Anterior cingulate cortex (tissue), 58 donors: ENCODE data around the gene ARCN1.
"Not testable (repeated sequence)": the region's sequence is repeated elsewhere in the genome, so short reads cannot be mapped to it uniquely, and the experiment has no call there.

Experiments used
- DNase-seq, 58 donors: peaks; one replicate each; lab custom pipeline; 2025; lab: John Stamatoyannopoulos, UW

Gene ARCN1

DNA sequence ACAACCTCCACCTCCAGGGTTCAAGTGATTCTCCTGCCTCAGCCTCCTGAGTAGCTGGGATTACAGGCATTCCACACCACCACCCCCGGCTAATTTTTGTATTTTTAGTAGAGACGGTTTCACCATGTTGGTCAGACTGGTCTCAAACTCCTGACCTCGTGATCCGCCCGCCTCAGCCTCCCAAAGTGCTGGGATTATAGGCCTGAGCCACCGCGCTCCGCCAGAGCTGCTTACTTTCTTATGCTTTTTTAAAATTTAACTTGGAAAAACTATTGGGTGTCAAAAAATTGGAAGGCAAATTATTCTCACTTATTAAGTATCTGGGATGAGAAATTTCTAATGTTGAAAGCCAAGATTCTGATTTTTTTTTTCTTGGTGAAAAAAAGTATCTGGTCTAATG is 31.5 kb downstream of the ARCN1 start:
- DNase-seq: not testable (repeated sequence)

DNA sequence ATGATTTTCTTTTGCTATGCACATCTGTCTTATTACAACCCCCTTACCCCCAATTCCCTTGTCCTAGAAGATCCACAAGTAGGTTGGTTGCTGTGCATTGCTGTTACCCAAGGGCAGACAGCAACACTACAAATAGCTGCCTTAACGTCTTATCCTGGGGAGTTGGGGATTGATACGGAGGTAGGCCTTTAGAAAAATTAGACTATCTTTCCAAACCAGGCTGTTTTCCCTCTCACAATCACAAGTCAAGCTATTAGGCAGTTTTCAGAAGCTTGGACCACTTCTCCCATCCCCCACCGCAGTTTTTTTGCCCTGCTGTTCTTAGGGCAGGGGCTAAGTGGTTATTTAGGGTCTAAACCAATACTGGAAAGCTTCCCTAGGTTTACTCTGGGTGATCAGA is 32.4 kb downstream of the ARCN1 start:
- no peak for DNase-seq

DNA sequence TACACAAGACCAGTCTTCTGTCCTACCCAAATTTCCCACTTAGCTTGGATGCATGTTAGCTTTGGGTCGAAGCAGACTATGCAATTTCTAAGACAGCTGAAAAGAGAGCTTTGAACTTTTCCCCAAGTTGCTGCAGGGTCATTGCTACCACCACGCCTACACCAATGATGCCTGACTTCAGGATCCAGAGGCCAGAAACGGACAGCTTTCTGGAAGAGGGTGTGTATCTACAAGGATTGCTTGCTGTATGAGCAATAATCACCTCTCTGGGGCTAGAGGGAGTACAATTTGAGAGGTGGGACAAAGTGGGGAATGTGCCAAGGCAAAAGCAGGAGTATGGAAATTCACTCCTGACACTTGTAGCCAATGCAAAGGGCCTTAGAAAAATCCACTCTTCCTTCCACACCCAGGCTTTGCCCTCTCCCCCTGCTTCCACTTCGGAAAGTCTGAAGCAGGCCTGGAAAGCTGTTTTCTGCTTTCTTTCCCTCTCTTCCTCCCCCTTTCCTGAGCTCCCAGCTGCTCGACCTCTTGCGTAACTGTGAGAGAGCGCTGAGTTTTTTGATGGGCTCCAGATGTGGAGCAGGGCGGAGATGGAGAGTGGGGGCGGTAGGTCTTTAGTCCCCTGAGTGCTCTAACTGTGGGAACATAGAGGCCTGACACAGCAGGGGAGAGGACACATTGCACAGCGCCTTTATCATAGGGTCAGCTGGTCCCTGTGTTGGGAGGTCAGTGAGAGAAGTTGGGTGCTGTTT is 33.1 kb downstream of the ARCN1 start:
- peak in 14 of 58 donors; percentile 13 to 71 (median 43) for DNase-seq

DNA sequence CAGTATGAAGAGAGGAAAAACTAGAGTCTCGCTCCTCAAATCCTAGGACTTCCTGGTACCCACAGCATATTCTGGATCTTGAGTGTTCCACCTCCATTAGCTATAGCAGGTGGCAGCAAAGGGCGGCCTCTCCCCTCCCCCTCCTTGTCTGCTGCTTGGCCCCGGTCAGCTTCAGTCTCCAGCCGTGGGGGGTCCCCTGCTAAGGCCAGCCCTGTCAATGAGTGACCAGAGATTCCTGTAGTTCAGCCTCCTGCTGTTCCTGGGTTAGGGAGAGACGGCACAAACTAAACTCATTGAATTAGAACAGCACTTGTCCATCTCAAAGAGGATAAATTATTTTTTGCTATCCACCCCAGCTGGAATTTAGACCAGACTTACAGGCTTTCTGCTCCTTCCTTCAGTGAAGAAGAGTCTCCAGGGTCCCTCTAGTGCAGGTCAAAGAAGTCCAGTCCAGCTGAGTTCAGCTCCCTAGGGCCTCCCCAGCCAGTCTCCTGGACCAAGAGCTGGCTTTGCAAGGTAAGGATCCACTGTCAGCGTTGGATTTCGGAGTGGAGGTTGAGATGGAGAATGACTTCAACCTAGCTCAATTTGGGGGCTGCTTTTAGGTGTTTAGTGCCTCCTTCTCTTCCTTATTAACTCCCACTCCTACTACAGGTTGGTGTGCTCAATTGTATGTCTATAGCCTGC is 34.1 kb downstream of the ARCN1 start:
- DNase-seq: peak in 2 of 58 donors; percentile 21 to 25

DNA sequence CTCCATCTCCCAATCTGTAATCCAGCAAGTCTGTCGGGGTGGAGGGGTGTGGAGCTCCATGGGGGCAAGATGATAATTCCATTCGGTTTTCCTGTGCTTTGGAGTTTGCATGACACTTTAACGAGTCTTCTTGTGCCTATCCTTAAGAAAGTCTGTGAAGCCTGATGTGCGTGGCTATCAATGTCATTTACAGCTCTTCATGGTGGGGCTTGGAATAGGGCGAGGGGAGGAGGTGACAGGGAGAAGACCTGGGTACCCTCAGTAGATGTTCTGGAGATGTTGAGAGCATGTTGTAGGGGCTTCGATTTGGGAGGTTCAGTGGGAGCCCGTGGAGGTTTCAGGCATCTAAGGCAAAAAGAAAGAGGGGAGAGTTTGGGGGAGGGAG is 34.6 kb downstream of the ARCN1 start:
- no peak for DNase-seq

DNA sequence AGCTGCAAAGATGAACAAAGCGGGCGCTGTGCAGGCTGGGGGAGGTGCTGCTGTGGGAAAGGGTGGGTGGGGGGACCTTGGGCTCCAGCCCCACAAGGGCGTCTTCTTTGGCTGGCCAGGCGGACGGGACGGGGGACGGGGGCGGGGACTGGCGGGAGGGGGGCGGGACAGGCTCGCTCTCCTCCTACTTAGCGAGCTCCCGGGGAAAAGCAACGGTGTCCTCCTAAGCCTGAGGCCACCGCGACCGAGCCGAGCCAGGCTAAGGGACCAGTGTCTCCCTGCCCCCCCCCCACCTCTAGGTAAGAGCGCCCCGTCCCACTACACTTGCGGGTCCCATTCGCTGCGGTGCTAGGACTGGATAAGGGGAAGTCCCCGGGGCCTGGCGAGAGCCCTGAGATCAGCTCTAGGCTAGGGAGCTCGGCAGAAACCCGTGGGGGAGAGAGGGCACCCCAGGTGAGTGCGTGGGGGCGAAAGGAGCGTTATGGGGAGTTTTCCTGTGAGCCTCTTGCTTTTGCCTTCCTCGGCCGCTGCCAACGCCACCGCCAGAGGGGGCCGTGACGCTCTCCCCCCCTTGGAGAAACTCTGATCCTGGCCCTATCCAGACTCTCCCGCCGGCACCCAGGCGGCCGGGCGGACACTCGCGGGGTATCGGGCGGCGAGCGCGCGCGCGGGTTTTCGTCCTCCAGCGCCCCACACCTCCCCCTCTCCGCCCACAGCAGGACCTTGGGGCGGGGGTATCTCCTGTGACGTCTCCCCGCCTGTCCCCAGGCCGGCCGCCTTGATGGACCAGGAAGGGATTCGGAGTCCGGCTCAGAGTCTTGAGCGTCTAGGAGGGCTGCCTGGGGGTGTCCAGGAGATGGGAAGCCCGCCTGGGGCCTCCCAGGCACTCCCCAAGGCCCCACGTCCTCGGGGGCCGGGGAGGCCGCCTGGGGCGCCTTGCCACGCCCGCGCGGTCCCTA is 35.5 kb downstream of the ARCN1 start, which contains the start of gene PHLDB1:
TSS of gene PHLDB1 (plus strand) at position 215 of the 959 bp plus-strand sequence. CDS start 6,222 bp downstream, outside the sequence.
- DNase-seq: peak in 52 of 58 donors; percentile 40 to 93 (median 77)

DNA sequence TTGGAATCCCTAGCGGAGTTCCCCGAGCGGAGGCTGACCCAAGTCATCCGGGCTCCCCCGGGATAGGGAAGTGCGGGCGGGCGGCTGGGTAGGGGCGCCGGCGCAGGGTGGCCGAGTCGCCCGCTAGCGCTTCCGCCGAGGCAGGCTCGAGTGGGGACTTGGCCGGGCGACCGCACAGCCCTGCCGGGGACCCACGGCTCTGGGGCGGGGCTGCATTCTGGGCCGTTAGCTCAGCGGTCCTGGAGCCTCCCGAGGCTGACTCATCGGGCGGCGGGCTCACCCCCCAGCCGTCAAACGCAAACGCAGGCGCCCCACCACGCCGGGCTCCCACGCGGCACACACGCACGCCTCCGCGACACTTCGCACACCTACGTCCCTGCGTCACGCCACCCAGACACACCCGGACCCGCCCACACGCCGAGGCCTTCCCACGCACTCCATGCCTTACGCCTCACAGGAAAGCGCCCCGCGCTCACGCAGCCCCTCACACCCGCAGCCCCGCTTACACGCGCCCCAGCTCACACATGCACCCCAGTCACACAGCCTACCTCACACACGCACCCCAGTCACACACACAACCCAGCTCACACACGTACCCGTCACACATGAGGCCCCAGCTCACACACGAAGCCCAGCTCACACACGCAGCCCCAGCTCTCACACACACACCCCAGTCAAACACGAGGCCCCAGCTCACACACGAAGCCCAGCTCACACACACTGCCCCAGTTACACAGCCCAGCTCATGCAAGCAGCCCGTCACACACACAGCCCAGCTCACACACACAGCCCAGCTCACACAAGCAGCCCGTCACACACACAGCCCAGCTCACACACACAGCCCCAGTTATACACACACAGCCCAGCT is 36.4 kb downstream of the ARCN1 start:
- DNase-seq: peak in 44 of 58 donors; percentile 31 to 87 (median 51)

DNA sequence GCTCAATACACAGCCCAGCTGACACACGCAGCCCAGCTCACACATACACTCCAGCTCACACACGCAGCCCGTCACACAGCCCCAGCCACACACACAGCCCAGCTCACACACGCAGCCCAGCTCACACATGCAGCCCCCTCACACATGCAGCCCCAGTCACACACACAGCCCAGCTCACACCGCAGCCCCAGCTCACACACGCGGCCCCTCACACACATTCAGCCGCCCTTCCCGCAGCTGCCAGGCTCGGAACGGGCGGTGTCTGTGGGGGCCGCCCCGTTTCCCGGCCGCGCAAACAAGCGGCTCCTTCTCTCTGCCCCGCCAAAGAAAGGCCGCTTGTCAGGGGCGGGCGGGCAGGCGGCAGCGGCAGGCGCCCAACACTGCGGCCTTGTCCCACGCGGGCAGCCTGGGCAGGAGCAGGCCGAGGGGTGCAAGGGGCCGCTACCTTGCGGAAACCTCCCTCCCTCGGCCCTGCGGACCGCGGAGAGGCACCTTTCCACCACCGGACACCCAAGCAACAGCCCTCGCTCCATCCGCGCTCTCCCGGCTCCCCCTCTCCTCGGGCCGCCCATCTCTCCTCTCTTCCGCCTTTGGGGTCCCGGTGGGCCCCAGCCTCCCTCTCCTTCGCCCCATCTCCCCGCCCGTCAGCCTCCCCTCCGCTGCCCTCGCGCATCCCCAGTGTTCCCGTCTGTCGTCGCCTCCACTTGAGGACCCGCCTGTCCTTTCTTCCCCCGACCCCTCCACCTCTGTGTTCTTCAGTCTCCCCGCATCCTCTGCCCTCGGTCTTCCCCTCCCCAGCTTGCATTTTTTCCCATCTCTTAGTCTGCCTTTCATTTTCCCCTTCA is 37.4 kb downstream of the ARCN1 start:
- peak in 46 of 58 donors; percentile 33 to 89 (median 66) for DNase-seq

DNA sequence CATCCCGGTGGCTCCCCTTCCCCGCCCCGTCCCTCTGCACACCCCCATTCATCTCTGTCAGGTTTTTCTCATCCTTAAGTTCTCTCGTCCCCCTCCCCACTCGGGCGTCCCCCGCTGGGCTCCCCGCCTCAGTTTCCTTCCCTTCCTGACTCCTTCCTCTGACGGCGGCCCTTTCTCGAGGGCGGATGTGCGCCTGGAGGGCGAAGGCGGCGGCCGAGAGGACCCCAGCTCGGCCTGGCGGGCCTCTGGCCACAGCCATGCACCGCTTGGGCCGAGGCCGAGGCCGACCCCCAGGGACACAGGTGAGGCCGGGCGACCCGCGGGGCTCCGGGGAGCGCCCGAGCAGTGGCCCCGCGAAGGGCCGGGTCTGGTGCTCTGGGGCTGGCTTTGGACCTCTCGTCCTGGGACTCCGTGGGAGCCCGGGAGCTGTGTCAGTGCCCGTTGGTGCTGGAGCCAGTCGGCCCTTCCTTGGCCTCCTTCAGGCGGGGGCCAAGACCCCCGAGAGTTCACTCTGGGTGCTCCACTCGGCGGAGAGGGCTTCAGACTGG is 38.1 kb downstream of the ARCN1 start:
- DNase-seq: no peak

DNA sequence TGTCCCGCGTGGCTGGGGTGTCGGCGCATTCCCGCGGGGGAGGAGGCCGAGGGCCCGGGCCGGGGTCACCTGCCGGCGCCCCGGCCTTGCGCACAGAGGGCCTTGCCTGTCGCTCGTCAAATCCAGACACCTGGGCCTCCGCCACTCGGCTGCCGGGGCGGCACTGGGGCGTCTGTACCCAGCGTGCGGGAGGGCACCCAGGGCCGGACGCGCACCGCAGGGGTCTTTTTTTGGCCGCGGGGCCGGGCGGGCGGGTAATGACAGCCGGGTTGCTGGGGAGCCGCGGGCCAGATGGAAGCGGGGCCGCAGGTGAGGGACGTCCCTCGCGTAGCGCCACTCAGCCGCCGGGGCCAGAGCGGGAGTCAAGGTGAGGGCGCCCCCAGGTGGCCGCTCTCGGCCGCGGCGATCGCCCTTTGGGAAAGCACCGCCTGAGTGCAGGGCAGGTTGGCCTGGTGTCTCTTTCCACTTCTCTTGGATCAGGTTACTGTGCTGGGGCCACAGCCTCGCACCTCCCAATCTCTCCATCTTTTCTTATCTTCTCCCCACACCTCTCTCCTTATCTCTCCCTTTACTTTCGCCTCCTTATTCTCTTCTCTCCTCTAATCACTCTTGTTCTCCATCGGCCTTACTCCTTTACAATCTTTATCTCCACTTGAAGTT is 38.7 kb downstream of the ARCN1 start:
- peak in 37 of 58 donors; percentile 19 to 85 (median 51) for DNase-seq

DNA sequence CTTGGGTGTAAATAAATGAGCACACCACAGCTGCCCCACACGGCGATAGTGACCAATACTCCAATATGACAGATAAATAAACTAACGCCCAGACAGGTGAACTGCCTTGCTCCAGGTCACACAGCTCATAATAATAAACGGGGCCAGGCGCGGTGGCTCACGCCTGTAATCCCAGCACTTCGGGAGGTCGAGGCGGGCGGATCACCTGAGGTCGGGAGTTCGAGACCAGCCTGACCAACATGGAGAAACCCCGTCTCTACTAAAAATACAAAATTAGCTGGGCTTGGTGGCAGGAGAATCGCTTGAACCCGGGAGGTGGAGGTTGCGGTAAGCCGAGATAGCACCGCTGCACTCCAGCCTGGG is 39.2 kb downstream of the ARCN1 start:
- DNase-seq: not testable (repeated sequence)

DNA sequence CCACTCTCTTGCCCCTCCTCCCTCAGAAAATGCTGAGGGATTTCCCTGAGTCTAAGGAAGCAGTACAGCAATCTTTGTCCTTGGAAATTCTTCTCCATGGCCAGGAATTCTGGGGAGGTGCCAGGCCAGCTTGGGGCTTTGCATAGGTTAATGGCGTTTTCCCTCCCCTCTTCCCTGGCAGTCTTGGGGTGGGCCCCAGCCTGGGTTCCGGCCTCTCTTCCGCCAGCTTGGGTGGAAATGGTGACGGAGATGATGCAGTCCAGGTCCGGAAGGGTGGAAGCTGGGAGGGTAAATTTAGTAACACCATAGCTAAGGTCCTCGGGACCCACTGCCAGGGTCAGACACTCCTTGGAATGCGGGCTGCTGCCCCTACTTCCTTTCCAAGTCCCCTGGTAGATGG is 40.2 kb downstream of the ARCN1 start:
- no peak for DNase-seq

DNA sequence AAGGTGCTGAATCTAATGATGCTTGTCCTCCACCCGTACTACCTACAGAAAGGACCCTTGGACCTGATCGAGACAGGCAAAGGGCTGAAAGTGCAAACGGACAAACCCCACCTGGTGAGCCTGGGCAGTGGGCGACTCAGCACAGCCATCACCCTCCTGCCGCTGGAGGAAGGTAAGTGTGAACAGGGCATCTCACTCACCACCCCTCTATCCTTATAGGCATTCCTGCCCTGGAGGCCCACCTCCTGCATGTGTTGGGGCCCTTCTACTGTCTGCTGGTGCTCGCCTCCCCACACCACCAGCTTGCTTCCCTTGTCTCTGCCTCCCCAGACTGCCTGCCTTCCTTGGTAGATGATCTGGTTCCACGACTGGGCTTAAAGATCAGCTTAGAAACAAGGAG is 42.3 kb downstream of the ARCN1 start:
- no peak for DNase-seq

DNA sequence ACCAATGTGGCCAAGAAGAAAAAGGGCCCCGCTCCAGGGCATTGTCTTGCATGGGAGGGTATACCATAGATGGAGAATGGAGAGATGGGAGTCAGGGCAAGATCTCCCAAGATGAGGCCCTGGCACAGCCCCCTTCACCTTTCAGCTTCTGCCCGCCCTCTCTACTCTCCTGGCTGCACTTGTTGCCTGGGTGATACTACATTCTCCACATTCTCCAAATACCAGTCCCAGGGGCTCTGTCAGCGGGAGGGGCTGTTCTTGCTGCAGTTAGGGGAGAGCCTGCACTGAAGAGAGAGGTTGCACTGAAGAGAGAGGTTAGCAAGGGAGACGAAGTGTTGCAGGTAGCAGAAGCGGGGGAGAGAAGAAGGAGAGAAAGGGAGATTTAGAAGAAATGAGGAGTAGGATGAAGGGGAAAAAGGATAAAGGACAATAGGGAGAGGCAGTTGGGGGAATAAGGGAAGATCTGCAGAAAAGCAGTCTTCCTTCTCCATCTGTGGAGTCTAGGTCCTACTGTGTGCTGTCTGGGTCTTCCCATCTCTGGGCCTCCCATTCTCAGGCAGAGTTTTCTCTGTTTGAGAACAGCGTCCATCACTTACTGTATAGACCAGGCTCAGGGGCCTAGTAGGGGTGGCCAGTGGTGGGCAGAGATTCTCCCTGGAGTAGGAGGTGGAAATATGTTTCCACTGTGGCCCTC is 43.2 kb downstream of the ARCN1 start:
- DNase-seq: no peak

DNA sequence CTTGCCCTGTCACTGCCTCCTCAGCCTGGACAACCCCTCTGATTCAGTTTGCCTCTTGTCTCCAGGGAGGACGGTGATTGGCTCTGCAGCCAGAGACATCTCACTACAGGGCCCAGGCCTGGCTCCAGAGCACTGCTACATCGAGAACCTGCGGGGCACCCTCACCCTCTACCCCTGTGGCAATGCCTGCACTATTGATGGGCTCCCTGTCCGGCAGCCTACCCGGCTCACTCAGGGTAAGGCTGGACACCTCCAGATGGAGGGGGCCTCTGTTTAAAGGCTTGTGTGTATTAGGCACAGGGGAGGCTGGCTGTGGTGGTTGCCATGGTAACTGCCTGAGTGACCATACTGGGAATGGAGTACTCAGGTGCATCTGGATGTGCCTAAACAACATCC is 43.8 kb downstream of the ARCN1 start:
- DNase-seq: no peak

DNA sequence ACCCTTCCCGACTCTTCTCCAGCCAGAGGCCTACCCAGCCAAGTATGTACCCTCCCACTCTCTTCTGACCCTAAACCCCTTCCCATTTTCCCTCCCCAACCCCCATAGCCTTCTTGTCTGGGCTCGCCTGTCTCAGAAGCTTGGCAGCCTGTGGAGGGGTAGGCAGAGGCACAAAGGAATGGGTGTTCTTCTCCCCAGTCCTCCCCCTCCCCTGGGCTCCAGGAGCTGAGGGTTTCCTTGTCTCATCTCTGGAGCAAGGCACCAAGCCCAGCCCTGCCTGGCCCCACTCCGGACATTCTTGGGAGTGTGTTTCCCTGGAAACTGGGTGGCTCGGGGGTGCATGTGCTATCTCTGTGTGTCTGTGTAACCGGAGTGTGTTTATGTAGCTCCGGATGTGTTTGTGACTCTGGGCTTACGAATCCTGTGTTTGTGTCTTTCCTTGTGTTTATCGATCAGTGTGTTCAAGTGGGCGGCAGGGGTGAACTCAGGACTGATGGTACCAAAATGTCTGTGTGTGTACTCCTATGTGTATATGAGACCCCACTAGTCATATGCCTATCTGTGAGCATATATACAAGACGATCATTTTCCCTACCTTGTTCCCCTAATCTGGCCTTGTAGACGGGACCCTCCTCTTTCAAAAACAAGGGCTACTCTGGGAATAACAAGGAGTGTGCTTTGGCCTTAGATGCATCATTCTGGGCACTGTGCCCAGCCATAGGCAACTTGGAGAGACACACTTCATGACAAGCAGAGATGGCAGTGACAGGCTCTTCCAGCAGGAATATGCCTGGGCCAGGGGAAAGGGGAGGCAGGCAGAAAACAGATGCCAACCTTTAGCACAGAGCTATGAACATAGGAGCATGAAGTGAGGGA is 46.1 kb downstream of the ARCN1 start:
- peak in 54 of 58 donors; percentile 27 to 88 (median 72) for DNase-seq
